MM.1S (cell line): ENCODE data around the gene PAX8.

Experiments used
- CTCF ChIP-seq: fragments of 300-600 bp; sonication (generic); IDR thresholded peaks from 2 replicates; pipeline ENCODE4 v1.5.1; 2016; ENCODE audit warnings: antibody characterized with exemption, low read length, mixed read lengths
- EZH2 ChIP-seq: fragments of 300-600 bp; sonication (generic); optimal IDR thresholded peaks from 2 replicates; pipeline ENCODE3; 2017; ENCODE audit warnings: low read depth, mild to moderate bottlenecking, antibody characterized with exemption, low read length, mixed read lengths
- EZH2phosphoT487 ChIP-seq: fragments of 300-600 bp; sonication (generic); IDR thresholded peaks from 2 replicates; pipeline ENCODE4 v1.6.1; 2018; ENCODE audit warnings: antibody characterized with exemption, low read length

GRCh38 chr2:113324684-113325160, 46.0 kb upstream of the PAX8 start:
- no peak for TF ChIP-seq CTCF
- no peak for TF ChIP-seq EZH2
- TF ChIP-seq EZH2phosphoT487 = no peak
